Activated CD8-positive, alpha-beta T cell treated with anti-CD3 and anti-CD28 coated beads for 36 hours (primary cell): Measurements from ENCODE around the gene LIG1. TPM values are rescaled to one million over a fixed set of nuclear protein-coding genes. Genes with fewer than 3 reads are reported as not detected.
A peak's percentile ranks its signal among the peaks of the same experiment; 100 is the strongest.

Experiments
- ATAC-seq: fragments of 200-7000 bp; cut with Tn5 transposase; one replicate; pipeline ENCODE4 v1.10.0; 2021; ENCODE audit warnings: mild to moderate bottlenecking, moderate library complexity
- CTCF ChIA-PET: fragments of 350-600 bp; sonication (Branson Sonifier 250); formaldehyde crosslinking; loops from one replicate; lab custom pipeline; 2021; ENCODE audit warnings: antibody characterized with exemption; lab: Charles Lee
- POLR2A ChIA-PET: fragments of 350-600 bp; sonication (Branson Sonifier 250); formaldehyde crosslinking; loops from one replicate; lab custom pipeline; 2021; ENCODE audit warnings: antibody characterized with exemption; lab: Charles Lee
- DNase-seq: peaks from one replicate; pipeline ENCODE4 v3.0.0-alpha.2; 2020
- H3K27ac Mint-ChIP-seq: one replicate; pipeline ENCODE4 v1.8.0; 2021; ENCODE audit warnings: mild to moderate bottlenecking, mixed read lengths
- H3K27me3 Mint-ChIP-seq: one replicate; pipeline ENCODE4 v1.8.0; 2021; ENCODE audit warnings: mixed read lengths
- H3K36me3 Mint-ChIP-seq: one replicate; pipeline ENCODE4 v1.8.0; 2021; ENCODE audit warnings: low read depth, mixed read lengths
- H3K4me1 Mint-ChIP-seq: one replicate; pipeline ENCODE4 v1.8.0; 2021; ENCODE audit warnings: low read depth, mixed read lengths
- H3K4me3 Mint-ChIP-seq: one replicate; pipeline ENCODE4 v1.8.0; 2021; ENCODE audit warnings: mild to moderate bottlenecking, moderate library complexity, mixed read lengths
- H3K9me3 Mint-ChIP-seq: one replicate; pipeline ENCODE4 v1.8.0; 2021; ENCODE audit warnings: mixed read lengths
- CTCF ChIP-seq: fragments of 200-600 bp; IDR thresholded peaks from one replicate; pipeline ENCODE4 v1.8.0; 2022; ENCODE audit warnings: antibody characterized with exemption, mild to moderate bottlenecking
- intact Hi-C: fragments of 100-400 bp; cut with micrococcal nuclease; formaldehyde crosslinking; loops from one replicate; pipeline ENCODE4 v1.10.0; 2022
- total RNA-seq, 2 experiments: library from RNA; stranded (reverse); gene quantifications; one replicate each; pipeline ENCODE4 v1.2.3, GENCODE V29; 2021

The LIG1 gene
- 100 to 1,000 TPM; 181 to 188 TPM for total RNA-seq

DNA sequence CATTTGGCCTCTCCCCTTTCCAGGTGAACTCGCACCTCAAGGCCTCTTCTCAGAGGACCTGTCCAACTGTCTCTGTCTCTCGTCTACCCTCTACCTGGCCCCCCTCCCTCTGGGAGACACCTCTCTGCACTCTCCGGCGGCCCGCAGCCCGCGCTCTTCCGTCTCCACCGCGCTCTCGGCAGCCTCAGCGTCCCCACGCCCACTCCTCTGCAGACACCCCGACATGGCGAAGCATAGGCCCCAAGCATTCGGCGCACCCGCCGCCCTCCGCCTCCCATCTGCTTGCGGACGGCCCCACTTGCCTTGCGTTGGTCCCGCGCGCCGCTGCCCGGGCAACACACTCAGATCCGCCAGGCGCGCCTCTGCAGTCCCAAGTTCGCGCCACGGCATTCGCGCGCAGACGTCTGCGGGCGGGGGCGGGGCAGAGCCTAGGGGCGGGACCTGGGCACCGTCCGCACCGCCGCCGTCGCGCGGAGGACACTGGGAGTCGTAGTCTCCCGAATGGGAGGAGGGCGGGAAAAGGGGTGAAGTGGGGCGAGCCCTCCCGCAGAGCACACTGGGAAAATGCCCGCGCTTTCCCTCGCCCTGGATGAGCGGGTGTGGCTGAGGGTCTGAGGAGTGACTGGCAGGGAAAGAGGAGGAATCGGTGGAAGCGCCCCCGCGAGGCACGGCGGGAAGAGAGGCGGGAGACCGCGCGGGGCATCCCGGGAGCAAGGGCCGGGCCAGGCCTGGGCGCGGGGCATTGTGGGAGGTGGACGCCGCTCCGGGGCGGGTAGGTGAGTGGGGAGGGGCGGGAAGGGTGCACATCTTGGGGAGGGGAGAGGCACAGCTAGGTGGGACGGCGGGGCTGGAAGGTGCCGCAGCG is at the start of gene LIG1, which contains the start of gene ZSWIM9:
Gene LIG1, minus strand, starts transcription at position 406 of the 865 bp plus-strand sequence. CDS start 4,778 bp downstream, outside the sequence.
Gene ZSWIM9, plus strand, starts transcription at position 742 of the 865 bp plus-strand sequence. CDS start 1,123 bp downstream, outside the sequence.
- ChIA-PET POLR2A (interaction anchor here (0.9 to 3.2 kb wide), 4 partner anchors 14 to 85 kb away, joined by 3 to 15 read pairs (median 4); no protein-coding TSS in a partner anchor), CTCF (interaction anchor here (1.1 to 1.7 kb wide), 6 partner anchors 24 to 207 kb away, joined by 3 to 5 read pairs (median 4); no protein-coding TSS in a partner anchor)
- Mint-ChIP-seq H3K27me3 (no peaks in the 10 kb centered on the region), H3K4me1 (peaks cover 31% of the 10 kb centered on the region), H3K4me3 (peak within 1 kb of the TSS; percentile 82), H3K36me3 (peaks cover 43% of the 10 kb centered on the region), H3K9me3 (no peaks in the 10 kb centered on the region), H3K27ac (peak within 1 kb of the TSS; percentile 99)
- peak; percentile 92 for DNase-seq
- intact Hi-C loops, result no loop called here
- ATAC-seq, result peak; percentile 87
- no peak for TF ChIP-seq CTCF

DNA sequence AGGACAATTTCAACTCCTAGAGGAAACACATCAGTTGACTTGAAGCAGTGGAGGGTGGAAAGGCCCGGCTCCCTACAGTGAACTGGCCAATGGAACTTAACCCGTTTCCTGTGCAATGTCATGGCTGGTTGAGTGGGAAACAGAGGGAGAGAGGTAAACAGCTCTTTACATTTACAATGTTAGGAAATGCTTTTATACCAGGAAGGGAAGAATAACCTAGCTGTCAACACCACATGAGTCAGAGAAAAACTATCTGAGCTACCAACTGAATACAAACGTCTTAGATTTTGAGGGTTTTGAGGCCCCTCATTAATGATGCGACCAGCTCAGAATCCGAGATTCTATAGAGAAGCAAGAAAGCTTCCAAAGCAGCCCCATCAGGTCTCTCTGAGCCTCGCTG is 48.9 kb upstream of the LIG1 start:
- no peak overlapping the region for H3K4me3 Mint-ChIP-seq
- ChIA-PET CTCF (interaction anchor here (1.1 to 1.5 kb wide), 3 partner anchors 15 to 255 kb away, joined by 3 to 4 read pairs (median 3); no protein-coding TSS in a partner anchor), POLR2A (interaction anchor here (1.1 to 2.0 kb wide), 3 partner anchors 9 to 14 kb away, joined by 4 to 6 read pairs (median 4); no protein-coding TSS in a partner anchor)
- H3K4me1 Mint-ChIP-seq, result peaks cover 4% of the 10 kb centered on the region
- intact Hi-C loops, result no loop called here
- TF ChIP-seq CTCF, result no peak
- no peak overlapping the region for H3K27ac Mint-ChIP-seq
- no peaks in the 10 kb centered on the region for H3K27me3 Mint-ChIP-seq
- H3K9me3 Mint-ChIP-seq, result no peaks in the 10 kb centered on the region
- DNase-seq, result no peak
- peaks cover 46% of the 10 kb centered on the region for H3K36me3 Mint-ChIP-seq
- ATAC-seq, result no peak

GRCh38 chr19:48216933-48217332 is 46.8 kb upstream of the LIG1 start:
- no peak for TF ChIP-seq CTCF
- H3K4me3 Mint-ChIP-seq, result no peak overlapping the region
- peaks cover 7% of the 10 kb centered on the region for H3K4me1 Mint-ChIP-seq
- peaks cover 55% of the 10 kb centered on the region for H3K36me3 Mint-ChIP-seq
- H3K9me3 Mint-ChIP-seq, result no peaks in the 10 kb centered on the region
- no peaks in the 10 kb centered on the region for H3K27me3 Mint-ChIP-seq
- H3K27ac Mint-ChIP-seq, result no peak overlapping the region
- CTCF ChIA-PET, result interaction anchor here (1.2 to 1.4 kb wide), 3 partner anchors 15 to 64 kb away, joined by 3 to 5 read pairs (median 4); no protein-coding TSS in a partner anchor
- no peak for DNase-seq
- no peak for ATAC-seq
- POLR2A ChIA-PET, result interaction anchor here (1.7 kb wide), 1 partner anchor 13 kb away, joined by 8 read pairs; no protein-coding TSS in a partner anchor
- intact Hi-C loops, result no loop called here

- ChIA-PET CTCF (interaction anchor here (1.1 to 1.3 kb wide), 2 partner anchors 15 to 20 kb away, joined by 3 to 4 read pairs; no protein-coding TSS in a partner anchor), POLR2A (interaction anchor here (0.6 to 0.7 kb wide), 2 partner anchors 9 to 115 kb away, joined by 3 read pairs; no protein-coding TSS in a partner anchor)
- Mint-ChIP-seq H3K27ac (no peak overlapping the region), H3K27me3 (no peaks in the 10 kb centered on the region), H3K9me3 (no peaks in the 10 kb centered on the region), H3K4me3 (no peak overlapping the region), H3K4me1 (peaks cover 26% of the 10 kb centered on the region), H3K36me3 (peaks cover 63% of the 10 kb centered on the region)
- ATAC-seq (no peak), DNase-seq (no peak)
- intact Hi-C loops, result no loop called here
- TF ChIP-seq CTCF, result no peak
Observed at GRCh38 chr19:48213959-48214358, 43.8 kb upstream of the LIG1 start.
